ENCODE measurements around the gene PPIL4.
"Not testable (repeated sequence)": the region's sequence is repeated elsewhere in the genome, so short reads cannot be mapped to it uniquely, and the experiment has no call there.

PPIL4 gene

DNA sequence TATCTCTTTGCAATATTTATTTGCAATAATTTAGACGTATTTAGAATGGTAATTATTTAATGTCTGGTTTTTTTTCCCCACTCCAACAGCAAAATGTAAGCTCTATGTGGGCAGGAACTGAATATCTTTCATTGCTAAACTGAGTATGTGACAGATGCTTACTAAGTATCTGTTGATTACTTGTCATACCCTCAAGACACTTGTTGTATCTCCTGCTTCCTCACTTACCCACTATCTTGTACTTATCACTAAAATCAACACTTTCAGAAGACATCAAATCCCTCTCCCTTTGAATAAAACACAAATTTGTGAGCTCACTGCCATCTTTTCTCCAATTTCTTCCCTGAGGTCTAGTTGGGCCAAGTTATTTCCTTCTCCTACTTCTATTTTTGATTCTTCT, 30.3 kb downstream of the PPIL4 start:
- no peak for DNase-seq

DNA sequence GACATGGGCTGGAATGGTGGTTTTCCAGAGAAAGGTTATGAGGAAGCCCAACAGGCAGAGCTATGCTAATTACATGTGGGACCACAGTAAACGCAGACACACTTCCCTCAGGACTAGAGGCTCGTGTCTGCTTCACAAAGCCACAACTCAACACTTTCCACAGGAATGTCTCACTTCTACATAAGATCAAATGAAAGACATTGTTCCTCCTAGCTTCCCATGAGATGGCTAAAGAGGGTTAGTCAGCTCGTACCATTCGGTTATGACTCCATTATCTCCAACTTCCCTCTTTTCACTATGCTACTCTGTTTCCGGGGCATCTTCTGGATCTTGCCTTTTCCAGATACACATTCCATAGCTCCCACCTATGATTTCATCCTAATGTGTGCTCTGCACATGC, 31.9 kb downstream of the PPIL4 start:
- DNase-seq = no peak

GRCh38 chr6:149510793-149511512, 34.9 kb downstream of the PPIL4 start:
- no peak for DNase-seq

DNA sequence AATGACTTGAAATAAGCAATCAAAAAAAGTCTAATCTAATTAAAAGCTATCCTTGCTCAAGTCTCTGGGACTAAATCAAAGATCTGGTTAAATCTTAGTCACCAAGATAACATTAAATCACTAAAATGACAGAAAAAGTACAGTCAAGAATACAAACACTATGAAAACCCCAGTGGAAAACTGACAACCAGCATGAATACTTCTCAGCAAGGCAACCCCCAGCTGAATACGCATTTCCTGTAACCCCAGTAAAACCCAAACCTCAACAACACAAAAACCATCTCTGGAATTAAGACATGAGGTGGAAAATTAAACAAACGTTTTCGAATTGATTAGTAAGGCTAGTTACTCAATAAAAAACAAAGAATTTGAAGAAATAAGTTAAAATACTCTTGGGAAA, 37.4 kb downstream of the PPIL4 start:
- no peak for DNase-seq

GRCh38 chr6:149503872-149504271, 42.0 kb downstream of the PPIL4 start:
- no peak for DNase-seq

DNA sequence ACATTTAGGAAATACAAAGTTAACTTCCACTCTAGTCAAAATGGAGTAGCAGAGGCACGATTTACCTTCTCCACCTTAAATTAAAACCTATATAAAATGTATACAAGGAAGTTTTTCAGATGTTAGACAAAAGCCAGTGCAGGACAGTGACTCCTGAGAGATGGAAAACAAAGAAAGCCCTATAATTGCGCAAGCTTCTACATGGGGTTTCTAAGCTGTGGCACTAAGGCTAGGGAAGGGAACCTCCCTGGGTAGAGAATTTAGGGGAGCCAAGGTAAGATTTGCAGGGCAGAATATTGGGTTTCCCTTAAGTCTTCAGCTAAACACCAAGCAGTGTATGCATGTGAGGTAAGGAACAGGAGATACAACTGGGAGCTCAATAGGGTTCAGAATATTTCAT, 42.6 kb downstream of the PPIL4 start:
- DNase-seq = no peak

DNA sequence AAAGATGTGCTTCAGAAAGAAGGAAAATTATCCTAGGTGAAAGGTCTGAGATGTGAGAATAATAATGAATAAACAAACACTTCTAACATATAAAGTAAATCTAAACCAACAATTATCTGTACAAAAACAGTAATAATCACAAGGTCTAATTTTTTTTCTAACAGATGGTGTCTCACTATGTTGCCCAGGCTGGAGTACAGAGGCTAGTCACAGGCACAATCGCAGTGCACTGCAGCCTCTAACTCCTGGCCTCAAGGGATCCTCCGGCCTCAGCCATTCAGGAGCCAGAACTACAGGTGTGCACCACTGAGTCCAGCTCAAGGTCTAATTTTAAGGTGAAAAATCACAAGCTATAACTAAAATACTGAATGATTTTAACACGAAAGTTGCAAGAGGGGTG, 44.1 kb downstream of the PPIL4 start:
- no peak for DNase-seq

- DNase-seq = no peak
These were observed 44.6 kb downstream of the PPIL4 start for GRCh38 chr6:149501201-149501600.

- DNase-seq = no peak
These were observed 45.7 kb downstream of the PPIL4 start for GRCh38 chr6:149500096-149500495.

DNA sequence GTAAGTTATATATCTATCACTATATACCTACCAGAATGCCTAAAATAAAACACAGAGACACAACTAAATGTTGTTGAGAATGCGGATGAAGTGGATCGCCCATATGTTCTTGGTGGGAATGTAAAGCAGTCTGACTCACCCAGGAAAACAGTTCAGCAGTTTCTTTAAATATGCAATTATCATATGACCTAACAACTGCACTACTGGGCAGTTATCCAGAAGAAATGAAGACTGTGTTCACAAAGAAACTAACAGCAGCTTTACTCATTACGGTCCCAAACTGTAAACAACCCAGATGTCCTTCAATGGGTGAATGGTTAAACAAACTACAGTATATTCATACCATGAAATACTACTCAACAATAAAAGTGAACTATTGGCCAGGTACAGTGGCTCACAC, 46.8 kb downstream of the PPIL4 start:
- no peak for DNase-seq

DNA sequence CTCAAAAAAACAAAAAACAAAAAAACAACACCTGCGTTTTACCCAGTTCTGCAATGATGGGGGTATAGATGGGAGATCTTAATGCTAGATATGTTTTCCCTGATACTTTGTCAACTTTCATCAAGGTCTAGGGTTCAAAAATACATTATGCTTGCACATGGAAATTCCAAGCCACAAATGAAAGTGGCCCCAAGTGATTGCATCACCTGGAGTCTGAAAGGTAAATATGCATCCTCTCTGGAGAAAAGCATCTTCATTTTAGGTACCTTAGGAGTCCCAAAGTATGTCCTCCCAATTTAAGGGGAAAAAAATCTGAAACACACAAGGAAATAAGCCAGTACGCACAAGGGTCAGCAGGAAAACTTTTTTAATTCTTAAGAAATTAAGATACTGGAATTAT, 48.5 kb downstream of the PPIL4 start:
- no peak for DNase-seq

DNA sequence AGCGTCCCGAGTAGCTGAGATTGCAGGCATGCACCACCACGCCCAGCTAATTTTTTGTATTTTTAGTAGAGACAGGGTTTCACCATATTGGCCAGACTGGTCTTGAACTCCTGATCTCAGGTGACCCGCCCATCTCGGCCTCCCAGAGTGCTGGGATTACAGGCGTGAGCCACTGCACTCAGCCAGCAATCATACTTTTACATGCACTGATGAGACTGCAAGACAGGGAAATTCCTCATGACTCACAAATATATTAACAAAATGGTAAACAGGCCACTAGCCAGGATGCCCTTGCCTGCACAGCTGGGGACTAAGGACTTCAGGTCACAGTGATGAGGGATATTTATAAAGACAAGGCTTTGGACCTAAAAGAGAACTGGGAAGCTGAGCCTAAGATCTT, 49.2 kb downstream of the PPIL4 start:
- DNase-seq = not testable (repeated sequence)

- DNase-seq = not testable (repeated sequence)
These were observed 50.4 kb downstream of the PPIL4 start for GRCh38 chr6:149495349-149496016.

DNA sequence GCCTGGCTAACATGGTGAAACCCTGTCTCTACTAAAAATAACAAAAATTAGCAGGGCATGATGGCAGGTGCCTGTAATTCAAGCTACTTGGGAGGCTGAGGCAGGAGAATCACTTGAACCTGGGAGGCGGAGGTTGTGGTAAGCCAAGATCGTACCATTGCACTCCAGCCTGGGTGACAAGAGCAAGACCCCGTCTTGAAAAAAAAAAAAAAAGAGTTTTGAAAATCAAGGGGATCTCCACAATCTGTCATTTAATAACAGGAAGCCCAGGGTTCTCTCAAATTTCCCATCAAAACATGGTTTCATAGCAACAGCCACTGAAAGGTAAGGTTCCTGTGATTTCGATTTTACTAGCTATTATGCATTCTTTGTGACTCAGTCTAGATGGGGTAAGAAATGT, 51.0 kb downstream of the PPIL4 start:
- peak in 1 of 4 experiments; percentile 22 for DNase-seq

DNA sequence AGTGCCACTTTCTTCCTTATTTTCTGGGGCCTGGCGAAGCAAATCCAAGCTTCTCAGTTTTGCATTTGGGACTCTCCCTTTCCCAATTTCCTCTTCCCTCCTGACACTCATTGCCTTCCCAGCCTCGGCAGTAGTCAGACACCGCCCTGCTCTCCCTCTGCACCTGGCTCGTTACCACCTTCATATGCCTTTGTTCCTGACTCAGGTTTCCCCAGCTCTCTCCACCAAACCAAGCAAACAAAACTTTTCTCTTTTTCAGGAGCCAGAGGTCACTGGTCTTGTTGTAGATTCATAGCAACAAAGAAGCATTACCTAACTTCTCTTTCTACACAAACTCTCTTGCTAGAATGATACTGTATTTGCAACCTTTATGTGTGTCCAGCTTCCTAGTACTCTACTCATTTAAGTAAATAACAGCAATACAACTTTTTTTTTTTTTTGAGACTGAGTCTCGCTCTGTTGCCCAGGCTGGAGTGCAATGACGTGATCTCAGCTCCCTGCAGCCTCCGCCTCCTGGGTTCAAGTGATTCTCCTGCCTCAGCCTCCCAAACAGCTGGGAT, 52.0 kb downstream of the PPIL4 start:
- DNase-seq = no peak

- DNase-seq = no peak
These were observed 53.0 kb downstream of the PPIL4 start for GRCh38 chr6:149492798-149493343.

DNA sequence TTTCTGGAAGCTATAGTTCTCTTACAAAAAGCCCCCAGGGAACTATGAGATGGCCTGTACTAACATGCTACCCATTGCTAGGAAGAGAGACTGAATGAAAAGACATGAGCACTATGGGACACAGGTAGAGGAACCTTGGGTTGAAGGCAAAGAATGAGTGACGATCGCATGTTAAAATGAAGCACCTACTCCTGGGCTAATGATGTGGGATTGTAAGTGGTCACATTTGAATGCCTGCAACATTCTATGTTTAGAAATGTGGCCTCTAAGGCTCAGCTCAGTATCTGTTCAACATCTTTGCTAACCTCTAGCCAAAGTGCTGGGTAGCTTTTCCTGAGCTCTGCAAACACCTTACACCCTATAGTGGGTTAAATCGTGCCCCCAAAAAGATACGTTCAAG, 55.9 kb downstream of the PPIL4 start:
- no peak for DNase-seq

GRCh38 chr6:149488815-149489214, 57.0 kb downstream of the PPIL4 start:
- DNase-seq = peak in 1 of 4 experiments; percentile 13

DNA sequence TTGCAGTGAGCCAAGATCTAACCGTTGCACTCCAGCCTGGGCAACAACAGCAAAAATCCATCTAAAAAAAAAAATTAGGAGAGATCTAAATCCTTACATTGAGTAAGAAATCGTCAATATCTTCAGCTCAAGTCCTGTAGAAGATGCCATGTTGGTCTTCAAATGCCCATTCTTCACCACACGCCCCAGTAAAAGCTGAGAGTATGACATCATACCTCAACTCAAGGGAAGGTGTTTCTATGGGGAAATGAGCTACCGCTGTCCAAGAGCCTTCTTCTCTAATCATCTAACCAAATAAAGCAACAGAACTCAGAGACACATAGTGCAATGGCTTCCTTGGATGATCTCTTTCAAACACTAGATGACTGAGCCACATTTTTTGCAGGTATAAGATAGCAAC, 58.5 kb downstream of the PPIL4 start:
- no peak for DNase-seq

DNA sequence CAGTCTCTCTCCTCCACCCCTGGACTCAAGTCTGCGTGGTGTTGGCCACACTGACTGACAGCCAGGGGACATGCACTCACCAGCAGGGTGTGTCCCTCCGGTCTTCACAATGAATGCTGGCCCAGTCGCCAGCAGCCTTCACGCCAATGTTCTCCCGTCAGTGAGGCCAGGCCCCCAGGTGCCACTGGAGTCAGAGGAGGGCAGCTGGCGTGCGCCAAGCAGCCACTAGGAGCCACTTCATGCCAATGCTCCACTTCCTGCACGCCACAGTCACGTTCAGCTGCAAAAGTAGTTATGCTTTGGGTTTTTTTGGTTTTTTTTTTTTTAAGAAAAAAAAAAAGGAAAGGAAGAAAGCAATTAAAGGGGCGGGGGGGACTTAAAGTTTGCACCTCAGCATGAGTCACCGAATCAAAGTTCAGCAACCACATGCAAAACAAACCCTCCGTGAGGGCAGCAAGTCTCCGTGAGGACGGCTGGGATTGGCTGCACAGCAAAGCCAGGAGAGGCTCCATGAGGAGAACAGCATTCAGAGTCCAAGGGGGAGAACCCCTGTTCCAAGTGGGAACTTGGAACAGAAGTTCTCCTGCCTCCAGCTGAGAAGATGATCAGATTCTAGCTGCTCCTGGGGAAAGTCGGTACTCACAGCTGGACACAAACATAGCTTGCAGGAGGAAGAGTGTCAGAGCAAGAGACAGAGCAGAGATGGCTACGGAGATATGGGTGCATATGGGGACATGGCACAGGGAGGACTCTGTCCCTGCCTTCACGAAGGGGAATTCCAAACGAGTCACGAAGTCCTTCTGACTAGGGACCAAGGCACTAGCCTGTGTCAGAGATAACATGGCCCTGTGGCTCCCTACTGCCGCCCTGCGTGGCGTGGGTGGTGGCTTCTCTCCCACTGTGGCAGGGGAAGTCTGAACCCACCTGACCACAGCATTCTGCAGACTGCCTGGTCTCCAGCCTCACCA, 60.8 kb downstream of the PPIL4 start, which contains the start of gene ZC3H12D:
Gene ZC3H12D, minus strand, starts transcription at position 282 of the 968 bp plus-strand sequence. CDS start 10,471 bp downstream, outside the sequence.
- DNase-seq = peak; percentile 41 to 71 (median 60)

- DNase-seq = no peak
These were observed 61.8 kb downstream of the PPIL4 start for GRCh38 chr6:149483849-149484655.

DNA sequence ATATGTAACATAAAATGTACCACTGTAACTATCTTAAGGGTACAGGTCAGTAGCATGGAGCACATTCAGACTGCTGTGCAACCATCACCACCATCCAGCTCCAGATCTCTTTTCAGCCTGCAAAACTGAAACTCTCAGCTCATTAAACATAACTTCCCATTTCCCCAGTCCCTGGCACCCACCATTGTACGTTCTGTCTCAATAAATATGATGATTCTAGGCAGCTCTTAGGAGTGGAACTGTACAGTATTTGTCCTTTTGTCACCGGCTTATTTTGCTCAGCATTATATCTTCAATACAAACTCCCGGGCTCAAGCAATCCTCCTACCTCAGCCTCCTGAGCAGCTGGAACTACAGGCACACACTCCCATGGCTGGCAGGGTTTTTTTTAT, 62.5 kb downstream of the PPIL4 start:
- DNase-seq = no peak

Data from activated naive CD4-positive, alpha-beta T cell (primary cell).